ENCODE results near the gene TRABD. TPM values are rescaled to one million over a fixed set of nuclear protein-coding genes. Genes with fewer than 3 reads are reported as not detected.

TRABD gene
- total RNA-seq, 1 donor from 2014 or later: 21.0 TPM

GRCh38 chr22:50178871-50179869 lies 6.5 kb upstream of the TRABD start:
- peaks cover 66% of the 10 kb centered on the region for H3K27me3 ChIP-seq (ENCODE audit: low read depth)
- no peak overlapping the region for H3K4me3 ChIP-seq
- DNase-seq: no peak
- no peak overlapping the region for H3K27ac ChIP-seq (replicated peaks)
- intact Hi-C loops (cut with micrococcal nuclease): no loop called here
- H3K4me1 ChIP-seq: peaks cover 17% of the 10 kb centered on the region
- H3K36me3 ChIP-seq: no peaks in the 10 kb centered on the region
- no peak for TF ChIP-seq CTCF (IDR thresholded peaks at IDR 0.05; ENCODE audit: borderline replicate concordance)
- H3K9me3 ChIP-seq (replicated peaks): no peaks in the 10 kb centered on the region

GRCh38 chr22:50179937-50180726 lies 5.6 kb upstream of the TRABD start:
- no peak for DNase-seq
- H3K27me3 ChIP-seq (ENCODE audit: low read depth): peaks cover 56% of the 10 kb centered on the region
- intact Hi-C loops (cut with micrococcal nuclease): no loop called here
- TF ChIP-seq CTCF (IDR thresholded peaks at IDR 0.05; ENCODE audit: borderline replicate concordance): no peak
- H3K27ac ChIP-seq (replicated peaks): no peak overlapping the region
- H3K9me3 ChIP-seq (replicated peaks): no peaks in the 10 kb centered on the region
- peaks cover 25% of the 10 kb centered on the region for H3K4me1 ChIP-seq
- no peaks in the 10 kb centered on the region for H3K36me3 ChIP-seq
- H3K4me3 ChIP-seq: no peak overlapping the region

- no peak overlapping the region for H3K27ac ChIP-seq (replicated peaks)
- peaks cover 48% of the 10 kb centered on the region for H3K27me3 ChIP-seq (ENCODE audit: low read depth)
- intact Hi-C loops (cut with micrococcal nuclease): no loop called here
- no peak overlapping the region for H3K4me3 ChIP-seq
- peaks cover 29% of the 10 kb centered on the region for H3K4me1 ChIP-seq
- no peaks in the 10 kb centered on the region for H3K9me3 ChIP-seq (replicated peaks)
- H3K36me3 ChIP-seq: no peaks in the 10 kb centered on the region
- DNase-seq: no peak
- no peak for TF ChIP-seq CTCF (IDR thresholded peaks at IDR 0.05; ENCODE audit: borderline replicate concordance)
Measured at GRCh38 chr22:50180727-50181521, 4.8 kb upstream of the TRABD start.

- no peak for TF ChIP-seq CTCF (IDR thresholded peaks at IDR 0.05; ENCODE audit: borderline replicate concordance)
Measured at GRCh38 chr22:50182176-50183081, 3.3 kb upstream of the TRABD start.

More at GRCh38 chr22:50182176-50183081, 3.3 kb upstream of the TRABD start:
- peak; percentile 16 for DNase-seq
- Histone ChIP-seq H3K27me3 (ENCODE audit: low read depth) (peaks cover 33% of the 10 kb centered on the region), H3K36me3 (no peaks in the 10 kb centered on the region), H3K9me3 (replicated peaks) (no peaks in the 10 kb centered on the region), H3K4me1 (peaks cover 43% of the 10 kb centered on the region), H3K27ac (replicated peaks) (peak overlapping the region; percentile 76), H3K4me3 (no peak overlapping the region)
- intact Hi-C loops (cut with micrococcal nuclease): no loop called here
